HepG2 (cell line): ENCODE data around the gene PLB1.

ENCODE experiments used
- ESRRA ChIP-seq: sonication (generic); formaldehyde crosslinking; IDR thresholded peaks from 2 replicates; pipeline ENCODE4 v1.5.1; 2020; ENCODE audit warnings: mild to moderate bottlenecking, low read depth, missing genetic modification reagents
- FOXP4 ChIP-seq: sonication (generic); formaldehyde crosslinking; IDR thresholded peaks from 2 replicates; pipeline ENCODE4 v1.4.0; 2020; ENCODE audit warnings: missing genetic modification reagents
- GTF3A ChIP-seq: sonication (generic); formaldehyde crosslinking; conservative IDR thresholded peaks from 2 replicates; pipeline ENCODE4 v1.4.0; 2020; ENCODE audit warnings: mild to moderate bottlenecking, missing genetic modification reagents
- HMGXB4 ChIP-seq, 2 experiments: sonication (generic) in 1 of 2; formaldehyde crosslinking in 1 of 2; IDR thresholded peaks; 2 replicates each; pipeline versions ENCODE4 v1.4.0 to v1.6.1; 2018 to 2020; ENCODE audit warnings: missing genetic modification reagents in 2 of 2, borderline replicate concordance in 1 of 2, low read depth in 1 of 2, mild to moderate bottlenecking in 1 of 2, missing biosample characterization in 1 of 2
- KIAA2018 ChIP-seq: sonication (generic); formaldehyde crosslinking; IDR thresholded peaks from 2 replicates; pipeline ENCODE4 v1.5.0; 2020; ENCODE audit warnings: mild to moderate bottlenecking, missing genetic modification reagents, borderline replicate concordance
- PHF8 ChIP-seq: sonication (generic); formaldehyde crosslinking; IDR thresholded peaks from 2 replicates; pipeline ENCODE4 v1.5.0; 2020; ENCODE audit warnings: missing genetic modification reagents
- PLSCR1 ChIP-seq: sonication (generic); formaldehyde crosslinking; IDR thresholded peaks from 2 replicates; pipeline ENCODE4 v1.5.0; 2020; ENCODE audit warnings: missing genetic modification reagents, mild to moderate bottlenecking, borderline replicate concordance
- POLR2A ChIP-seq, 2 experiments: IDR thresholded peaks; 2 replicates each; pipeline ENCODE4 v1.6.1; 2011; ENCODE audit warnings: low read depth in 2 of 2, low read length in 2 of 2, mild to moderate bottlenecking in 1 of 2, moderate library complexity in 1 of 2; ENCODE audit not compliant: insufficient read depth in 1 of 2
- POLR2G ChIP-seq: fragments of 200-400 bp; formaldehyde crosslinking; IDR thresholded peaks from 2 replicates; pipeline ENCODE4 v1.6.1; 2018; ENCODE audit warnings: mild to moderate bottlenecking, low read depth, low read length, moderate library complexity
- RNF219 ChIP-seq: sonication (generic); formaldehyde crosslinking; IDR thresholded peaks from 2 replicates; pipeline ENCODE4 v1.5.0; 2020; ENCODE audit warnings: mild to moderate bottlenecking, missing genetic modification reagents
- ZBTB34 ChIP-seq: sonication (generic); formaldehyde crosslinking; IDR thresholded peaks from 2 replicates; pipeline ENCODE4 v1.8.0; 2022; ENCODE audit warnings: mild to moderate bottlenecking, missing genetic modification reagents
- ZNF253 ChIP-seq: sonication (generic); formaldehyde crosslinking; IDR thresholded peaks from 2 replicates; pipeline ENCODE4 v1.8.0; 2022; ENCODE audit warnings: mild to moderate bottlenecking, missing genetic modification reagents, borderline replicate concordance
- ZNF552 ChIP-seq: sonication (generic); formaldehyde crosslinking; IDR thresholded peaks from 2 replicates; pipeline ENCODE4 v1.9.0; 2022; ENCODE audit warnings: missing genetic modification reagents, mild to moderate bottlenecking, borderline replicate concordance
- ZNF639 ChIP-seq: conservative IDR thresholded peaks from 2 replicates; pipeline ENCODE4 v1.6.1; 2018; ENCODE audit warnings: missing genetic modification reagents

- TF ChIP-seq POLR2G (no peak), PLSCR1 (no peak), ZNF552 (CRISPR knock-in tag) (no peak), ZBTB34 (CRISPR knock-in tag) (no peak), ESRRA (no peak), KIAA2018 (CRISPR knock-in tag) (no peak), POLR2A (IDR thresholded peaks at IDR 0.05; ENCODE audit: insufficient read depth in 1 of 2, low read depth in 2 of 2, low read length in 2 of 2) (no peak), FOXP4 (CRISPR knock-in tag) (no peak), HMGXB4 (CRISPR knock-in tag; IDR thresholded peaks at IDR 0.05; ENCODE audit: borderline replicate concordance in 1 of 2, low read depth in 1 of 2) (no peak), ZNF639 (CRISPR knock-in tag) (no peak), PHF8 (CRISPR knock-in tag) (no peak), GTF3A (CRISPR knock-in tag) (no peak), RNF219 (CRISPR knock-in tag) (no peak), ZNF253 (CRISPR knock-in tag) (no peak)
Measured at GRCh38 chr2:28612131-28612812, 116.4 kb downstream of the PLB1 start.
